Mucosa of descending colon (tissue), 3 donors: Measurements from ENCODE around the gene KSR2. TPM values are rescaled to one million over a fixed set of nuclear protein-coding genes. Genes with fewer than 3 reads are reported as not detected.

ENCODE experiments used
- ATAC-seq: fragments of 200-7000 bp; cut with Tn5 transposase; one replicate; pipeline ENCODE4 v1.9.1; 2020; ENCODE audit warnings: mild to moderate bottlenecking, moderate library complexity
- DNase-seq, 3 donors: peaks; one replicate each; pipeline ENCODE4 v3.0.0-alpha.2; 2020
- H3K36me3 ChIP-seq: fragments of 200-600 bp; one replicate; pipeline ENCODE4 v1.8.0; 2021; ENCODE audit warnings: low read depth, mild to moderate bottlenecking
- H3K4me1 ChIP-seq: fragments of 200-600 bp; one replicate; pipeline ENCODE4 v1.8.0; 2021; ENCODE audit warnings: low read depth, mild to moderate bottlenecking
- H3K4me3 ChIP-seq: fragments of 200-600 bp; one replicate; pipeline ENCODE4 v1.8.0; 2021; ENCODE audit warnings: mild to moderate bottlenecking
- H3K9me3 ChIP-seq: fragments of 200-600 bp; one replicate; pipeline ENCODE4 v1.8.0; 2021; ENCODE audit warnings: mild to moderate bottlenecking
- intact Hi-C, 2 donors: fragments of 100-400 bp; cut with DNase I in 1 of 2; cut with micrococcal nuclease in 1 of 2; formaldehyde crosslinking; loops; one replicate each; pipeline versions ENCODE4 v1.11.0 to v1.11.1; 2022; cut with DNase I, micrococcal nuclease
- long read RNA-seq, 2 donors: library from polyadenylated mRNA; unstranded; transcript quantifications; one replicate each; pipeline ENCODE4 v2.0.0, GENCODE V29; 2019 to 2021
- total RNA-seq, 3 donors: library from RNA; stranded (reverse); fragmentation: NEBNext Ultra II Directional in 2 of 3; extraction: Animal tissue kit (Norgen Biotek cat#: 25700) in 2 of 3; gene quantifications; one replicate each; pipeline versions ENCODE4 v1.2.1 to v1.2.4, GENCODE V29; 2021 to 2023
- TF ChIP-seq, protein P1 (sequence below): fragments of 200-600 bp; IDR thresholded peaks from one replicate; pipeline ENCODE4 v1.8.0; 2022; ENCODE audit warnings: antibody characterized with exemption, mild to moderate bottlenecking
- donor health status: DM: no; HTN: no; CAD: no; lungs with moderate emphysema.
- donor health status: DM: no; HTN: no; CAD: no.
- donor health status: DM: no; HTN: yes; CAD: no.

Gene KSR2
- total RNA-seq = 1 to 10 TPM; 1.4 to 2.8 (median 2.5) TPM
- long read RNA-seq, donor 1 = 0 reads
- long read RNA-seq, donor 2, partial matches to known transcripts = 1 of 2 reads
- long read RNA-seq, donor 2, other reads (novel, unspliced or antisense) = 1 of 2 reads

DNA sequence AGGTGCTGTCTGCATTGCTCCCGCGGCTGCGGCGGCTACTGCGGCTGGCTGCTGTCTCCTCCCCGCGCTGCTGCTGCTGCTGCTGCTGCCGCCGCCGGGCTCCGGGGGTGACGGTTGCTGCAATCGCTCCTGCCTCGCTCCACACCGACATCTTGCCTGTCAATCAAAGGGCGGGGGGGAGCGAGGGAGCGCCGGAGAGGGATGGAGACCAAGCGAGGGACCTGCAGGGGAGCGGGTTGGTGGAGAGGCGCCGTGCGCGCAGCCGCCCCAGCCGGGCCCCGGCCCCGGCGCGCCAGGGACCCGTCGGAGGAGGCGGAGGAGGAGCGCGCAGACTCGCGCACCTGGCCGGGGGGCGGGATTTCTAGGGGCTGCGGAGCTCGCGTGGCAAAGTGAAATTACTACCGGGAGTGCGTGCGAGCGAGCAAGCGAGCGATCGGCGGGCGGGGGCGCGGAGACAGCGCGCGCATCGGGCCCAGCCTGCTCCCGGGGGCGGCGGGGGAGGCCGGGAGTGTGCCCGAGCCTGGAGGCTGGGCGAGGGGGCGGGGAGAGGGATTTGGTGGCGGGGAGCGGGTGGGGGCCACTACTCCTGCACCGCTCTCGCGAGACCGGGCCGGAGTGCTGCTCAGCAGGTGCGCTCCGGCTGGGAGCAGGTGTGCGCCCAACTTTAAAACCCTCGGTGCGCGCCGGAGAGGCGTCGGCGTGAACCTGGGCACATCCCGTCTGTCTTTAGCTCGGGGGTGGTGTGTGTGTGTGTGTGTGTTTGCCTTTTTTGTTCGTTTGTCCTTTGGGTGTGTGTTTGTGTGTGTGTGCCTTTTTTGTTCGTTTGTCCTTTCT lies at the start of gene KSR2:
TSS of gene KSR2 (minus strand) at position 165 of the 834 bp plus-strand sequence. CDS start 735 bp downstream, outside the sequence.
- TF ChIP-seq, protein P1, sequence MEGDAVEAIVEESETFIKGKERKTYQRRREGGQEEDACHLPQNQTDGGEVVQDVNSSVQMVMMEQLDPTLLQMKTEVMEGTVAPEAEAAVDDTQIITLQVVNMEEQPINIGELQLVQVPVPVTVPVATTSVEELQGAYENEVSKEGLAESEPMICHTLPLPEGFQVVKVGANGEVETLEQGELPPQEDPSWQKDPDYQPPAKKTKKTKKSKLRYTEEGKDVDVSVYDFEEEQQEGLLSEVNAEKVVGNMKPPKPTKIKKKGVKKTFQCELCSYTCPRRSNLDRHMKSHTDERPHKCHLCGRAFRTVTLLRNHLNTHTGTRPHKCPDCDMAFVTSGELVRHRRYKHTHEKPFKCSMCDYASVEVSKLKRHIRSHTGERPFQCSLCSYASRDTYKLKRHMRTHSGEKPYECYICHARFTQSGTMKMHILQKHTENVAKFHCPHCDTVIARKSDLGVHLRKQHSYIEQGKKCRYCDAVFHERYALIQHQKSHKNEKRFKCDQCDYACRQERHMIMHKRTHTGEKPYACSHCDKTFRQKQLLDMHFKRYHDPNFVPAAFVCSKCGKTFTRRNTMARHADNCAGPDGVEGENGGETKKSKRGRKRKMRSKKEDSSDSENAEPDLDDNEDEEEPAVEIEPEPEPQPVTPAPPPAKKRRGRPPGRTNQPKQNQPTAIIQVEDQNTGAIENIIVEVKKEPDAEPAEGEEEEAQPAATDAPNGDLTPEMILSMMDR = no peak
- ATAC-seq (peak; percentile 91), DNase-seq (peak; percentile 86 to 88 (median 87))
- H3K36me3 ChIP-seq = no peaks in the 10 kb centered on the region
- intact Hi-C loops = no loop called here
- peak within 1 kb of the TSS; percentile 26 for H3K4me3 ChIP-seq
- peaks cover 5% of the 10 kb centered on the region for H3K9me3 ChIP-seq
- H3K4me1 ChIP-seq = peaks cover 2% of the 10 kb centered on the region

DNA sequence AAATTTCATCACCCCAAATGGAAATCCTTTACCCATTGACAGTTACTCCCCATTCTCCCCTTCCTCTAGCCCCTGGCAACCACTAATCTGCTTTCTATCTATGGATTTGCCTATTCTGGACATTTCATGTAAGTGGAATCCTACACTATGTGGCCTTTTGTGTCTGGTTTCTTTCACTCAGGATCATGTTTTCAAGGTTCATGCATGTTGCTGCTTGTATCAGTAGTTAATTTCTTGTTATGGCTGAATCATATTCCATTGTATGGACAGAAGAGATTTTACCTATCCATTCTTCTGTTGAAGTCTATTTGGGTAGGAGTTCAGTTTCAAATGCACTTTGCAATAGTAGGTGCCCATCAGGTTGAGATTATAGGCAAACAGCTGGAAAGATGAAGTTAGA lies 49.1 kb upstream of the KSR2 start:
- Histone ChIP-seq H3K4me3 (no peak overlapping the region), H3K36me3 (no peaks in the 10 kb centered on the region), H3K9me3 (no peaks in the 10 kb centered on the region), H3K4me1 (peaks cover 13% of the 10 kb centered on the region)
- intact Hi-C loops = no loop called here
- ATAC-seq = no peak
- no peak for DNase-seq
- TF ChIP-seq, protein P1 = no peak

DNA sequence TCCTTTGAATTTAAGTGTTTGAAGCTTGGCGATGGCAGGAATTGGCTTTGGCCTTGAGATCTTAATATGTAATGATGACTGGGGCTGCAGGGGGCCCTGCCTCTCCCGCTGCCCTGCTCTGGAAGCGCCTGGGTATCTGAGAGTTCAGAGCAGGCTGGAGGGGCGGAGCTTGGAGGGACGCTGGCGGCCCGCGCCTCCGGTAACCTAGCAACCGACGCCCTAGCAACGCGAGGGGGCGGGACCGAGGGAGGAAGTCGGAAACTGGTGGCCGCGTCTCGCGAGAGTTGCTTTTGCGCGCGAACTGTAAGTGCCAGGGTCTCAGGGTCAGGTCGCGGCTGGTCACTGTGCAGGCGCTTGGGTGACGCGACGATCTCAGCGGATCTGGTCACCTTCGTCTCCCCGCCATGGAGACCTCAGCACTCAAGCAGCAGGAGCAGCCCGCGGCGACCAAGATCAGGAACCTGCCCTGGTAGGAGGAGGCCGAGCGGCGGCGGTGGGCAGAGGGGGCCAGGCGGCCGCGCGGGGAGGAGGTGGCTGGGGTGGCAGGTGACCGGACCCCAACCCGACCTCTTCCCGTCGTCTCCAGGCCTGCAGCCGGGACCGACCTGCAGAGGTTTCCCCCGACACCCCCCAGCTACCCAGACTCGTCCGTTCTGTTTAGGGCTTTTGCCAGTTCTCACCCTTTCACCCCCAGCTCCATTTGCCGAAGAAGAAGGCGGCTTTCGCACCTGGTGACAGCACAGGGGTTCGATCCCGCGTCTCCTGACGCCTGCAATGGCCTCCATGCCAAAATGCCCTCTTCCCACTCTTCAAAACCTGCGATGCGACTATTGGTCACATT lies 47.9 kb upstream of the KSR2 start, which contains the start of gene RFC5:
TSS of gene RFC5 (plus strand) at position 280 of the 841 bp plus-strand sequence. CDS start at position 405, 125 bp downstream.
- intact Hi-C loops = no loop called here

DNA sequence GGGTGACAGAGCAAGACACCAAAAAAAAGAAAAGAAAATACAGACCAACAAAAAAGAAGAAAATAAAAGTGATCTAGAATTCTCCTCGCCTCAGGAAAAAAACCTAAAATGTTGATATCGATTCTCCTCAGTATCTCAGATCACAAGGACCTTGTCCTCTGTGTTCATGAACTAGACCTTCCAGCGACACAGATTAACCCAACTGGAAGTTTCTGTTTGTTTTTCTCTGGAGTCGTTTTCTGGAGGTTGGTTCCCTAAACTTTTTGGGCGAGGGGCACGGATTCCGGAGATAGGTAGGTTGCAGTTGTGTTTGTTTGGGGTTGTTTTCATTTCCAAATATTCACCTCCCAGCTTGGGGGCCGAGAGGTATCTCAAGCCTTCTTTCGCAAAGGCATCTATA lies 47.2 kb upstream of the KSR2 start:
- no peaks in the 10 kb centered on the region for H3K9me3 ChIP-seq
- no peak overlapping the region for H3K4me3 ChIP-seq
- H3K36me3 ChIP-seq = no peaks in the 10 kb centered on the region
- TF ChIP-seq, protein P1 = no peak
- DNase-seq (peak in 1 of 3 donors; percentile 8), ATAC-seq (no peak)
- intact Hi-C loops = no loop called here
- peaks cover 13% of the 10 kb centered on the region for H3K4me1 ChIP-seq

More for the DNA sequence above, 47.9 kb upstream of the KSR2 start, which contains the start of gene RFC5:
- peaks cover 13% of the 10 kb centered on the region for H3K4me1 ChIP-seq
- H3K36me3 ChIP-seq = no peaks in the 10 kb centered on the region
- ATAC-seq = peak; percentile 100
- TF ChIP-seq, protein P1 = no peak
- DNase-seq = peak; percentile 98 to 99 (median 99)
- no peaks in the 10 kb centered on the region for H3K9me3 ChIP-seq
- peak within 1 kb of the TSS; percentile 60 for H3K4me3 ChIP-seq

DNA sequence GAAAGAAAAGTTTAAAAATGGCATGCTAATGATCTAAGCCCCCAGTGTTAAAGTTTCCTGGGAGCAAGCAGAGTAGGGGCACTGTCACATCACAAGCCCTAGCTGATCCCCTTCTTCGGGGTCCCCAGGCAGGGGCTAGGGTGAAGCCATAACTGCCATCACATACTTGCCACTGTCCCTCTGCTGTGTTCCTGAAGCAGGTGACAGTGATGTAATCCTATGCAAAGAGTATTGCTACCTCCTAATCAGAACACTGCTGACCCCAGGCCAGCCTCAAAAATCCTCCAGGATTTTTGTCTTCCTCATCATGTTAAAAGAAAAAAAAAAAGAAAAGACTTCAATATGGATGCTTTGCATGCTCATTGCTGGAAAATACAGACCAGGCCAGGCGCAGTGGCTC lies 46.5 kb upstream of the KSR2 start:
- no peak for ATAC-seq
- Histone ChIP-seq H3K36me3 (no peaks in the 10 kb centered on the region), H3K4me3 (no peak overlapping the region), H3K4me1 (peaks cover 13% of the 10 kb centered on the region), H3K9me3 (no peaks in the 10 kb centered on the region)
- no peak for DNase-seq
- TF ChIP-seq, protein P1 = no peak
- intact Hi-C loops = no loop called here
